GM12874 (cell line): Measurements from ENCODE around the gene AMPD3.

ENCODE experiments used
- CTCF ChIP-seq: IDR thresholded peaks from 2 replicates; pipeline ENCODE4 v1.5.1; 2011; ENCODE audit warnings: low read depth, mild to moderate bottlenecking, control low read depth, low read length, moderate library complexity; ENCODE audit not compliant: insufficient read depth

AMPD3 gene

GRCh38 chr11:10454878-10455631 lies at the start of gene AMPD3:
Gene AMPD3, plus strand, starts transcription at chr11:10455264. Its CDS starts 6,256 bp downstream, at chr11:10461520.
- no peak for TF ChIP-seq CTCF

- TF ChIP-seq CTCF, result peak; percentile 44; the same call in 1 of the 2 replicates
These were observed 49.0 kb upstream of the AMPD3 start for GRCh38 chr11:10405865-10406592.

DNA sequence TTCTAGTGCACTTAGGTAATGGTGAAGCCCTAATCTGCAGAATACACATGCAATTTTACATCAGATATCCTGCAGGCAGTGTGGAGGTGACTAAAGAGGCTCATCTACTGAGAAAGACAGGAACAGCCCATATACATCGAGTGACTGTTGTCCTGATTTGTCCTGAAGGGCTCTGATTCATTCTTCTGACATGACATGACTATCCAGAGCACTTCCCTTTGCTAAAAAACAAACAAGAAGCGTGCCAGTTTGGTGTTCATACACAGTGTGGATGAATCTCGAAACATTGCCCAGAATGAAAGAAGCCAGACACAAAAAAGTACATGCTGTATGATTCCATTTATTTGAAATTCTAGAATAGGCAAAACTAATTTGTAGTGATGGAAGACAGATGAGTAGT lies 48.0 kb upstream of the AMPD3 start:
- TF ChIP-seq CTCF, result no peak

GRCh38 chr11:10407749-10408685 lies 47.0 kb upstream of the AMPD3 start:
- TF ChIP-seq CTCF, result no peak

DNA sequence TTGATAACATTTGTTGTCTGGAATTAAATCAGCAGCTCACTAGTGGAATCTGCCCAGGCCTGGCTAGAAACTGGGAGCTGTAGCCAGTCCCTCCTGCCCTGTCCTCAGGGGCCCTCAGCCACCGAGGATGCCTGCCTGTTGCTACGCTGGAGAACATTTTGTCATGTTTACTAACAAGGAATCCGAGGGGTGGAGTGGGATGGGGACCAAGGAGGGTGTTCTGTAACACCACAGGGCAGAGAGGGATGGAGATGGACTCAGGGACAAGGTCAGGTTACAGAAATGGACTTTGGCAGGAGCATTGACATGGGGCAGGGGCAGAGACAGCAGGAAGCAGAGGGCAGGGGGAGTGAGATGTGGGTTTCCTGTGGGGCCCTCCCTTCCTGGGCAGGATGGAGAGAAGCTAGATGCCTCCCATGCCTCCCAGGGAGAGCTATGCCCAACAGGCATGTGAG lies 45.8 kb upstream of the AMPD3 start:
- no peak for TF ChIP-seq CTCF

GRCh38 chr11:10410106-10410843 lies 44.8 kb upstream of the AMPD3 start:
- no peak for TF ChIP-seq CTCF
